ENCODE data around the gene TRMT1.

The TRMT1 gene

DNA sequence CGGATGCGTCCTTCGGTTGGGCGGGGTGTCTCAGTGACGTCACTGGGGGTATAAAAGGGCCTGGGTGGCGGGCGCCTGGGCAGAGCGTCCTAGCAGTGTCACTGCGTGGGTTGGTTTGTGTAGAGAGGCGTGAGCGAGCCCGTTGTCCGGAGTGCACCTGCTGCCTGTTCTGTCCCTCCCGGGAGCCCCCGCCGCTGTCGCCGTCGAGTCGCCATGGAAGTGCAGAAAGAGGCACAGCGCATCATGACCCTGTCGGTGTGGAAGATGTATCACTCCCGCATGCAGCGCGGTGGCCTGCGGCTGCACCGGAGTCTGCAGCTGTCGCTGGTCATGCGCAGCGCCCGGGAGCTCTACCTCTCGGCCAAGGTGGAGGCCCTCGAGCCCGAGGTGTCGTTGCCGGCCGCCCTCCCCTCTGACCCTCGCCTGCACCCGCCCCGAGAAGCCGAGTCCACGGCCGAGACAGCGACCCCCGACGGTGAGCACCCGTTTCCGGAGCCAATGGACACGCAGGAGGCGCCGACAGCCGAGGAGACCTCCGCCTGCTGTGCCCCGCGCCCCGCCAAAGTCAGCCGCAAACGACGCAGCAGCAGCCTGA, 36.5 kb upstream of the TRMT1 start:
- TF ChIP-seq, protein P1, sequence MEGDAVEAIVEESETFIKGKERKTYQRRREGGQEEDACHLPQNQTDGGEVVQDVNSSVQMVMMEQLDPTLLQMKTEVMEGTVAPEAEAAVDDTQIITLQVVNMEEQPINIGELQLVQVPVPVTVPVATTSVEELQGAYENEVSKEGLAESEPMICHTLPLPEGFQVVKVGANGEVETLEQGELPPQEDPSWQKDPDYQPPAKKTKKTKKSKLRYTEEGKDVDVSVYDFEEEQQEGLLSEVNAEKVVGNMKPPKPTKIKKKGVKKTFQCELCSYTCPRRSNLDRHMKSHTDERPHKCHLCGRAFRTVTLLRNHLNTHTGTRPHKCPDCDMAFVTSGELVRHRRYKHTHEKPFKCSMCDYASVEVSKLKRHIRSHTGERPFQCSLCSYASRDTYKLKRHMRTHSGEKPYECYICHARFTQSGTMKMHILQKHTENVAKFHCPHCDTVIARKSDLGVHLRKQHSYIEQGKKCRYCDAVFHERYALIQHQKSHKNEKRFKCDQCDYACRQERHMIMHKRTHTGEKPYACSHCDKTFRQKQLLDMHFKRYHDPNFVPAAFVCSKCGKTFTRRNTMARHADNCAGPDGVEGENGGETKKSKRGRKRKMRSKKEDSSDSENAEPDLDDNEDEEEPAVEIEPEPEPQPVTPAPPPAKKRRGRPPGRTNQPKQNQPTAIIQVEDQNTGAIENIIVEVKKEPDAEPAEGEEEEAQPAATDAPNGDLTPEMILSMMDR (conservative IDR thresholded peaks at IDR 0.05; ENCODE audit: low read length), result peak; percentile 55
- TF ChIP-seq EZH2phosphoT487 (IDR thresholded peaks at IDR 0.05; ENCODE audit: borderline replicate concordance), result no peak
- peak overlapping the region; percentile 95 for H3K9ac ChIP-seq (ENCODE audit: low read depth, low read length, poor library complexity, severe bottlenecking)
- 0 out of 2 replicates have a peak, but pooled peaks cover 4% of the 10 kb centered on the region for H3K36me3 ChIP-seq (ENCODE audit: insufficient read depth, low read length)
- peak overlapping the region; percentile 85 for H3K4me2 ChIP-seq (ENCODE audit: low read depth, low read length, poor library complexity, severe bottlenecking)
- no peaks in the 10 kb centered on the region for H3K9me2 ChIP-seq (replicated peaks; ENCODE audit: low read depth, low read length)
- H2AFZ ChIP-seq (ENCODE audit: low read length), result no peak overlapping the region
- H3K9me3 ChIP-seq (ENCODE audit: insufficient read depth, low read depth, low read length), result no peaks in the 10 kb centered on the region
- H3K27me3 ChIP-seq (ENCODE audit: insufficient read depth, low read length, poor library complexity, severe bottlenecking), result peaks cover 13% of the 10 kb centered on the region
- H3K4me3 ChIP-seq (ENCODE audit: low read length, poor library complexity, severe bottlenecking), result peak overlapping the region; percentile 98
- H3K79me2 ChIP-seq (ENCODE audit: insufficient read depth, low read length), result peaks cover 67% of the 10 kb centered on the region
- peaks cover 31% of the 10 kb centered on the region for H3K4me1 ChIP-seq (ENCODE audit: insufficient read depth, low read length, poor library complexity, severe bottlenecking)
- H4K20me1 ChIP-seq (ENCODE audit: insufficient read depth, low read length, poor library complexity, severe bottlenecking), result peaks cover 24% of the 10 kb centered on the region
- peaks cover 15% of the 10 kb centered on the region for H3F3A ChIP-seq (ENCODE audit: low read depth)

GRCh38 chr19:13152356-13152973, 35.9 kb upstream of the TRMT1 start:
- Histone ChIP-seq H3K4me3 (ENCODE audit: low read length, poor library complexity, severe bottlenecking) (peak overlapping the region; percentile 98), H3K27me3 (ENCODE audit: insufficient read depth, low read length, poor library complexity, severe bottlenecking) (peaks cover 13% of the 10 kb centered on the region), H3K9me2 (replicated peaks; ENCODE audit: low read depth, low read length) (no peaks in the 10 kb centered on the region), H2AFZ (ENCODE audit: low read length) (0 out of 2 replicates have a peak overlapping the region, but pooled peaks have one; percentile 35), H3K9me3 (ENCODE audit: insufficient read depth, low read depth, low read length) (no peaks in the 10 kb centered on the region), H3K9ac (ENCODE audit: low read depth, low read length, poor library complexity, severe bottlenecking) (peak overlapping the region; percentile 95), H3K36me3 (ENCODE audit: insufficient read depth, low read length) (0 out of 2 replicates have a peak, but pooled peaks cover 4% of the 10 kb centered on the region), H3F3A (ENCODE audit: low read depth) (peaks cover 15% of the 10 kb centered on the region), H3K4me2 (ENCODE audit: low read depth, low read length, poor library complexity, severe bottlenecking) (peak overlapping the region; percentile 85), H3K79me2 (ENCODE audit: insufficient read depth, low read length) (peaks cover 64% of the 10 kb centered on the region), H3K4me1 (ENCODE audit: insufficient read depth, low read length, poor library complexity, severe bottlenecking) (peaks cover 28% of the 10 kb centered on the region), H4K20me1 (ENCODE audit: insufficient read depth, low read length, poor library complexity, severe bottlenecking) (peaks cover 24% of the 10 kb centered on the region)
- TF ChIP-seq EZH2phosphoT487 (IDR thresholded peaks at IDR 0.05; ENCODE audit: borderline replicate concordance), result no peak
- TF ChIP-seq, protein P1 (conservative IDR thresholded peaks at IDR 0.05; ENCODE audit: low read length), result no peak

GRCh38 chr19:13151605-13152355, 35.2 kb upstream of the TRMT1 start:
- 0 out of 2 replicates have a peak, but pooled peaks cover 4% of the 10 kb centered on the region for H3K36me3 ChIP-seq (ENCODE audit: insufficient read depth, low read length)
- no peaks in the 10 kb centered on the region for H3K9me3 ChIP-seq (ENCODE audit: insufficient read depth, low read depth, low read length)
- H2AFZ ChIP-seq (ENCODE audit: low read length), result peak overlapping the region; percentile 35
- H3K79me2 ChIP-seq (ENCODE audit: insufficient read depth, low read length), result peaks cover 58% of the 10 kb centered on the region
- peaks cover 13% of the 10 kb centered on the region for H3K27me3 ChIP-seq (ENCODE audit: insufficient read depth, low read length, poor library complexity, severe bottlenecking)
- H3K9ac ChIP-seq (ENCODE audit: low read depth, low read length, poor library complexity, severe bottlenecking), result peak overlapping the region; percentile 95
- peak overlapping the region; percentile 98 for H3K4me3 ChIP-seq (ENCODE audit: low read length, poor library complexity, severe bottlenecking)
- no peak for TF ChIP-seq EZH2phosphoT487 (IDR thresholded peaks at IDR 0.05; ENCODE audit: borderline replicate concordance)
- TF ChIP-seq, protein P1 (conservative IDR thresholded peaks at IDR 0.05; ENCODE audit: low read length), result no peak
- H4K20me1 ChIP-seq (ENCODE audit: insufficient read depth, low read length, poor library complexity, severe bottlenecking), result peaks cover 24% of the 10 kb centered on the region
- H3K4me1 ChIP-seq (ENCODE audit: insufficient read depth, low read length, poor library complexity, severe bottlenecking), result peaks cover 21% of the 10 kb centered on the region
- H3K4me2 ChIP-seq (ENCODE audit: low read depth, low read length, poor library complexity, severe bottlenecking), result peak overlapping the region; percentile 85
- peaks cover 12% of the 10 kb centered on the region for H3F3A ChIP-seq (ENCODE audit: low read depth)
- no peaks in the 10 kb centered on the region for H3K9me2 ChIP-seq (replicated peaks; ENCODE audit: low read depth, low read length)
